IPS DF 4.7 (cell line): Measurements from ENCODE around the gene LOXHD1.

ENCODE experiments used
- DNase-seq: peaks from one replicate; pipeline ENCODE4 v3.0.0-alpha.2; 2013; ENCODE audit warnings: low spot score; ENCODE audit errors: extremely low read depth

Gene LOXHD1

GRCh38 chr18:46575851-46576250, 81.2 kb downstream of the LOXHD1 start:
- DNase-seq, result no peak

- DNase-seq, result no peak
Measured at GRCh38 chr18:46574743-46575115, 82.3 kb downstream of the LOXHD1 start.

- DNase-seq, result no peak
Measured at GRCh38 chr18:46574000-46574742, 82.8 kb downstream of the LOXHD1 start.

GRCh38 chr18:46573156-46573555, 83.9 kb downstream of the LOXHD1 start:
- DNase-seq, result no peak

- DNase-seq, result no peak
Measured at GRCh38 chr18:46571756-46572155, 85.3 kb downstream of the LOXHD1 start.

GRCh38 chr18:46570666-46571065, 86.4 kb downstream of the LOXHD1 start:
- no peak for DNase-seq

- no peak for DNase-seq
Measured at GRCh38 chr18:46570134-46570533, 86.9 kb downstream of the LOXHD1 start.

- no peak for DNase-seq
Measured at GRCh38 chr18:46569211-46569610, 87.8 kb downstream of the LOXHD1 start.

GRCh38 chr18:46567196-46567595, 89.8 kb downstream of the LOXHD1 start:
- no peak for DNase-seq

- no peak for DNase-seq
Measured at GRCh38 chr18:46566111-46566510, 90.9 kb downstream of the LOXHD1 start.

- DNase-seq, result no peak
Measured at GRCh38 chr18:46565256-46565655, 91.8 kb downstream of the LOXHD1 start.

GRCh38 chr18:46563317-46563716, 93.7 kb downstream of the LOXHD1 start:
- peak; percentile 7 for DNase-seq

GRCh38 chr18:46562674-46563192, 94.3 kb downstream of the LOXHD1 start:
- no peak for DNase-seq

- DNase-seq, result no peak
Measured at GRCh38 chr18:46560671-46561045, 96.4 kb downstream of the LOXHD1 start.

- no peak for DNase-seq
Measured at GRCh38 chr18:46559946-46560670, 96.9 kb downstream of the LOXHD1 start.

- no peak for DNase-seq
Measured at GRCh38 chr18:46559296-46559695, 97.7 kb downstream of the LOXHD1 start.

- no peak for DNase-seq
Measured at GRCh38 chr18:46556590-46557206, 100.3 kb downstream of the LOXHD1 start.

GRCh38 chr18:46555724-46556123, 101.3 kb downstream of the LOXHD1 start:
- DNase-seq, result peak; percentile 14

- DNase-seq, result no peak
Measured at GRCh38 chr18:46555213-46555612, 101.8 kb downstream of the LOXHD1 start.

GRCh38 chr18:46554406-46555080, 102.5 kb downstream of the LOXHD1 start:
- DNase-seq, result no peak

GRCh38 chr18:46550609-46551008, 106.4 kb downstream of the LOXHD1 start:
- no peak for DNase-seq

GRCh38 chr18:46547520-46547919, 109.5 kb downstream of the LOXHD1 start:
- no peak for DNase-seq
